Heart right ventricle (tissue), 16 donors: Measurements from ENCODE around the gene CARM1. TPM values are rescaled to one million over a fixed set of nuclear protein-coding genes. Genes with fewer than 3 reads are reported as not detected.
"Not testable (repeated sequence)": the region's sequence is repeated elsewhere in the genome, so short reads cannot be mapped to it uniquely, and the experiment has no call there.

Experiments used
- ATAC-seq, 8 donors: fragments of 200-7000 bp; cut with Tn5 transposase; one replicate each; pipeline ENCODE4 v1.9.1; 2020; ENCODE audit warnings: mild to moderate bottlenecking in 8 of 8, moderate library complexity in 8 of 8, moderate number of reproducible peaks in 1 of 8
- DNase-seq, 2 donors: peaks; one replicate each; pipeline ENCODE4 v3.0.0-alpha.2; 2020
- H3K27ac ChIP-seq, 10 donors: fragments of 200-600 bp; sonication (generic) in 2 of 10; one replicate each; pipeline versions ENCODE4 v1.5.0 to v1.8.0; 2020 to 2022; ENCODE audit warnings: mild to moderate bottlenecking in 3 of 10
- H3K27me3 ChIP-seq, 7 donors: fragments of 200-600 bp; one replicate each; pipeline ENCODE4 v1.8.0; 2021 to 2022; ENCODE audit warnings: mild to moderate bottlenecking in 2 of 7
- H3K36me3 ChIP-seq, 9 donors: fragments of 200-600 bp; sonication (generic) in 1 of 9; one replicate each; pipeline versions ENCODE4 v1.5.0 to v1.8.0; 2020 to 2022; ENCODE audit warnings: mild to moderate bottlenecking in 2 of 9
- H3K4me1 ChIP-seq, 9 donors: fragments of 200-600 bp; sonication (generic) in 1 of 9; one replicate each; pipeline versions ENCODE4 v1.5.0 to v1.8.0; 2020 to 2022; ENCODE audit warnings: mild to moderate bottlenecking in 4 of 9
- H3K4me3 ChIP-seq, 10 donors: fragments of 200-600 bp; sonication (generic) in 2 of 10; one replicate each; pipeline versions ENCODE4 v1.5.0 to v1.8.0; 2020 to 2022; ENCODE audit warnings: mild to moderate bottlenecking in 7 of 10, moderate library complexity in 2 of 10
- H3K9me3 ChIP-seq, 11 donors: fragments of 200-600 bp in 10 of 11; sonication (generic) in 2 of 11; one replicate each; pipeline versions ENCODE4 v1.5.0 to v1.8.0; 2013 to 2022; ENCODE audit warnings: mild to moderate bottlenecking in 2 of 11, control low read depth in 1 of 11, moderate library complexity in 1 of 11
- CTCF ChIP-seq, 9 donors: fragments of 200-600 bp; sonication (generic) in 2 of 9; IDR thresholded peaks; one replicate each; pipeline versions ENCODE4 v1.5.0 to v1.8.0; 2021 to 2022; ENCODE audit warnings: antibody characterized with exemption in 9 of 9, mild to moderate bottlenecking in 5 of 9, moderate library complexity in 1 of 9
- WGBS, 2 donors: extraction: QIAGEN DNeasy Blood & Tissue Kit; methylation state at CpG; one replicate each; pipeline ENCODE4 v1.1.7; 2013; ENCODE audit warnings: inconsistent platforms in 1 of 2; 5-methylcytosine and 5-hydroxymethylcytosine counted together
- intact Hi-C, 10 donors: fragments of 100-400 bp; cut with DNase I; formaldehyde crosslinking; loops; one replicate each; pipeline versions ENCODE4 v1.11.1 to v1.14.2; 2022
- polyA plus RNA-seq, 2 donors: library from polyadenylated mRNA; stranded (reverse); fragments of 200-250 nt; gene quantifications; one replicate each; pipeline ENCODE4 v1.2.3, GENCODE V29; 2013
- total RNA-seq, 10 donors: library from RNA; stranded (reverse); fragmentation: NEBNext Ultra II Directional in 3 of 10; extraction: Animal tissue kit (Norgen Biotek cat#: 25700) in 3 of 10; gene quantifications; one replicate each; pipeline versions ENCODE4 v1.2.1 to v1.2.4, GENCODE V29; 2021 to 2023
- donor health status: Arrhythmogenic right ventricular cardiomyopathy.
- donor health status: ischemic (EF 13 %, LVEDD 7.1; RV severe dilation, severe dysfunction).
- donor health status: healthy with polysubstance abuse.
- donor health status: DM: no; HTN: yes; CAD: no.
- donor health status: DM: no; HTN: no; CAD: no.
- donor health status: ischemic (EF 25% LVEDD 6.9; RV normal size, moderate dysfunction).
- donor health status: ischemic (EF 25% LVEDD 5.7; RV mildly dilated, moderate dysfunction).
- donor health status: healthy.
- donor health status: DM: yes; HTN: yes; CAD: no.
- donor health status: Ischemic cardiomyopathy.
- donor health status: ischemic (EF 35%, LVEDD 5.7; RV mildly dilated, moderate dysfunction).
- donor health status: nonischemic (EF 11% LVEDD 7.7; RV severe dilation, severe dysfunction).
- donor health status: DM: yes; HTN: yes; CAD: no.
- donor health status: PGD.
- donor health status: ischemic (EF 29% LVEDD 5.4; RV normal size, mild dysfunction).
- donor health status: nonischemic (EF 23%, LVEDD 6.1; RV moderate dilation, normal function).

Gene CARM1
- total and polyA plus RNA-seq, 12 donors = 25.8 to 45.4 (median 27.9) TPM

GRCh38 chr19:10928563-10929401, 57.4 kb downstream of the CARM1 start, which contains the start of the genes TIMM29 and YIPF2:
Gene TIMM29 (plus strand): TSS chr19:10928811. CDS start chr19:10928823, 12 bp downstream.
Gene YIPF2 (minus strand): TSS chr19:10928639. CDS start chr19:10928410, 229 bp downstream.
- peaks cover 0 to 58% (median 5%) of the 10 kb centered on the region in 9 donors for H3K36me3 ChIP-seq
- peak within 1 kb of the TSS; percentile 88 to 100 (median 98) for H3K4me3 ChIP-seq
- DNase-seq (peak; percentile 94 to 98), ATAC-seq (peak; percentile 94 to 98 (median 98))
- TF ChIP-seq CTCF (IDR thresholded peaks at IDR 0.05) = no peak
- peaks cover 10 to 32% (median 20%) of the 10 kb centered on the region in 9 donors for H3K4me1 ChIP-seq
- intact Hi-C loops = loop anchor here in 8 of 10 donors (5.0 to 10.0 kb wide), 4 partner anchors 46 to 56 kb away; partner anchors contain the start of gene CARM1 (in 5 of the 8)
- peak within 1 kb of the TSS; percentile 65 to 93 (median 87) for H3K27ac ChIP-seq
- WGBS, 2 donors = 0% methylated on average over 82 to 96 of the region's 96 CpGs
- no peaks in the 10 kb centered on the region for H3K27me3 ChIP-seq
- no peaks in the 10 kb centered on the region for H3K9me3 ChIP-seq

- no peak for TF ChIP-seq CTCF (IDR thresholded peaks at IDR 0.05)
- no peaks in the 10 kb centered on the region for H3K27me3 ChIP-seq
- 6 to 9% methylated on average over 27 of the region's 27 CpGs for WGBS, 2 donors
- peak overlapping the region; percentile 65 to 93 (median 87) for H3K27ac ChIP-seq
- H3K4me1 ChIP-seq = peaks cover 10 to 32% (median 20%) of the 10 kb centered on the region in 9 donors
- H3K4me3 ChIP-seq = peak overlapping the region; percentile 88 to 100 (median 98)
- H3K9me3 ChIP-seq = no peaks in the 10 kb centered on the region
- intact Hi-C loops = loop anchor here in 8 of 10 donors (5.0 to 10.0 kb wide), 4 partner anchors 47 to 57 kb away; partner anchors contain the start of gene CARM1 (in 5 of the 8)
- ATAC-seq (no peak), DNase-seq (no peak)
- H3K36me3 ChIP-seq = peaks cover 0 to 51% (median 5%) of the 10 kb centered on the region in 9 donors
These were observed 58.0 kb downstream of the CARM1 start for GRCh38 chr19:10929402-10929794.

DNA sequence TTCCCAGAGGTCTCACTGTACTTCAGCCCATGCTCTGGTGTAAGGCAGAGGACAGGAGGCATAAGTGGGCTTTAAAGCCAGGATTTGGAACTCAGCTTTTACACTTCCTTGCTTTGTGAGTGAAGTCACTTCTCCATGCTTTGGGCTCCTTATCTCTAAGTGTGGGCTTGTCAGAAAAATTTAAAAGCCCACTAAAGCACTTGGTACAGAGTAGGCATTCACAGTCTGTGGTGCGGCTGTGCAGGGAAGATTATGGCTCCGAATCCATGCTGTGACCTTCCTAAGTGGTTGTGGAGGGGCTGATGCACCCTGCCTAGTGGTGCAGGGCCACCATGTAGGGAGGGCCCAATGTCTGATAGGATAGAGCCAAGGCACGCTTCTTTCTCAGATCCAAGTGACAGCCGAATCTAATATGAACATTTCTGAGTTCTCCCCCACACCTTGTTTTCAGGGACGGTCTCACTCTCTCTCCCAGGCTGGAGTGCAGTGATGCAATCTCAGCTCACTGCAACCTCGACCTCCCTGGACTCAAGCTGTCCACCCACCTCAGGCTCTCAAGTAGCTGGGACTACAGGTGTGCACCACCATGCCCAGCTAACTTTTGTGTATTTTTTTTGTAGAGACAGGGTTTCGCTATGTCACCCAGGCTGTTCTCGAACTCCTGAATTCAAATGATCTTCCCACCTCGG, 64.2 kb downstream of the CARM1 start:
- Histone ChIP-seq H3K4me1 (peaks cover 0 to 9% (median 4%) of the 10 kb centered on the region in 9 donors), H3K9me3 (no peaks in the 10 kb centered on the region), H3K36me3 (peaks cover 0 to 32% (median 4%) of the 10 kb centered on the region in 9 donors), H3K27me3 (no peaks in the 10 kb centered on the region), H3K4me3 (no peak overlapping the region), H3K27ac (no peak overlapping the region)
- 85 to 87% methylated on average over 9 of the region's 9 CpGs for WGBS, 2 donors
- DNase-seq = no peak
- intact Hi-C loops = loop anchor here in 3 of 10 donors (5.0 to 10.0 kb wide), 3 partner anchors 69 to 192 kb away; no protein-coding TSS in a partner anchor
- no peak for ATAC-seq
- no peak for TF ChIP-seq CTCF (IDR thresholded peaks at IDR 0.05)

GRCh38 chr19:10936661-10937084, 65.3 kb downstream of the CARM1 start:
- WGBS, 2 donors = 0 to 4% methylated on average over 11 of the region's 11 CpGs
- H3K27me3 ChIP-seq = no peaks in the 10 kb centered on the region
- no peaks in the 10 kb centered on the region for H3K9me3 ChIP-seq
- peak; percentile 69 to 87 (median 77) for ATAC-seq
- DNase-seq = peak in 1 of 2 donors; percentile 61
- peak; percentile 32 to 70 (median 62) for TF ChIP-seq CTCF (IDR thresholded peaks at IDR 0.05)
- intact Hi-C loops = loop anchor here in 3 of 10 donors (5.0 to 10.0 kb wide), 3 partner anchors 68 to 191 kb away; no protein-coding TSS in a partner anchor
- H3K4me3 ChIP-seq = peak overlapping the region in 2 of 10 donors; percentile 10 to 28
- peaks cover 0 to 9% (median 3%) of the 10 kb centered on the region in 9 donors for H3K4me1 ChIP-seq
- peak overlapping the region in 1 of 10 donors; percentile 39 for H3K27ac ChIP-seq
- H3K36me3 ChIP-seq = peaks cover 0 to 20% (median 0%) of the 10 kb centered on the region in 9 donors

GRCh38 chr19:10941649-10942048, 70.3 kb downstream of the CARM1 start:
- H3K4me3 ChIP-seq, H3K27ac ChIP-seq, H3K36me3 ChIP-seq, ATAC-seq, H3K27me3 ChIP-seq, H3K9me3 ChIP-seq, DNase-seq: not testable (repeated sequence)
- intact Hi-C loops = loop anchor here in 5 of 10 donors (10.0 kb wide), 4 partner anchors 53 to 183 kb away; no protein-coding TSS in a partner anchor
- peaks cover 0 to 10% (median 3%) of the 10 kb centered on the region in 9 donors for H3K4me1 ChIP-seq
- 77 to 80% methylated on average over 12 to 14 of the region's 14 CpGs for WGBS, 2 donors

GRCh38 chr19:10943412-10943811, 72.1 kb downstream of the CARM1 start:
- not testable (repeated sequence) for H3K9me3 ChIP-seq, ATAC-seq, DNase-seq, H3K27me3 ChIP-seq, H3K36me3 ChIP-seq, H3K4me1 ChIP-seq, H3K4me3 ChIP-seq, H3K27ac ChIP-seq
- 87 to 95% methylated on average over 4 of the region's 4 CpGs for WGBS, 2 donors
- intact Hi-C loops = loop anchor here in 5 of 10 donors (10.0 kb wide), 4 partner anchors 51 to 181 kb away; no protein-coding TSS in a partner anchor
